Measurements from ENCODE around the gene OR6B1. TPM values are rescaled to one million over a fixed set of nuclear protein-coding genes. Genes with fewer than 3 reads are reported as not detected.
A peak's percentile ranks its signal among the peaks of the same experiment; 100 is the strongest.
"Not testable (repeated sequence)": the region's sequence is repeated elsewhere in the genome, so short reads cannot be mapped to it uniquely, and the experiment has no call there.

OR6B1 gene
- total RNA-seq, 2 donors from 2014 or later: not detected

DNA sequence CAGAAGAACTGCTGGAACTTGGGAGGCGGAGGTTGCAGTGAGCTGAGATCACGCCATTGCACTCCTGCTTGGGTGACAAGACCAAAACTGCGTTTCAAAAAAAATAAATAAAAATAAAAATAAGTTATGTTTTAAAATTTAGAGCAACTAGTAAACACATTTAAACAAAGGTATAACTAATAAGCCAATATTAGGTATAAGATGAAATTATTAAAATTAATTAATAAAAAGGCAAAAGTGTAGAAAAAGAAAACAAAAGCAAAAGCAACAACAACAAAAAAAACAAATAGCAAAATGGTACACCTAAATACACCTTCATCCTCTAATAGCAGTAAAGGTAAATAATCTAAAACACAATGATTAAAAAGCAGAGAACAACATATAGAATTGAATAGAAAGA, 6.2 kb upstream of the OR6B1 start:
- intact Hi-C loops (cut with DNase I): no loop called here
- no peak for ATAC-seq

DNA sequence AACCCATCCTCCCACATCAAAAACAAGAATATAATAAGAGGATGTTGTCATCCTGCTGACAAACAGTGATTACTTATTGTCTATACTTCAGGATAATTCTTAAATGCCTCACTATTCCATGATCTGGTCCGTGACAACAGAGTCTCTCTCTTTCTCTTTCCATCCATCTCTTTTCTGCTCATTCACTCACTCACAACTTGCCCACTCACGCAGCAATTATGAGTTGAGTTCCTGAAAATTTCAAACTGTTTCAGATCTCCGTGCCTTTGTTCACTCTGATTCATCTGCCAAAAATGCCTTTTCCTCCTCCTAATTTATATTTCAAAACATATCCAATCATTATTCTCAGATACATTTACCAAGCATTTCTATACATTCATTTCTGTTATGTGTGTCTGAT, 1.4 kb downstream of the OR6B1 start:
- no peak for DNase-seq
- intact Hi-C loops (cut with DNase I): no loop called here
- ATAC-seq: no peak

More for the DNA sequence above, 6.2 kb upstream of the OR6B1 start:
- no peak for DNase-seq

DNA sequence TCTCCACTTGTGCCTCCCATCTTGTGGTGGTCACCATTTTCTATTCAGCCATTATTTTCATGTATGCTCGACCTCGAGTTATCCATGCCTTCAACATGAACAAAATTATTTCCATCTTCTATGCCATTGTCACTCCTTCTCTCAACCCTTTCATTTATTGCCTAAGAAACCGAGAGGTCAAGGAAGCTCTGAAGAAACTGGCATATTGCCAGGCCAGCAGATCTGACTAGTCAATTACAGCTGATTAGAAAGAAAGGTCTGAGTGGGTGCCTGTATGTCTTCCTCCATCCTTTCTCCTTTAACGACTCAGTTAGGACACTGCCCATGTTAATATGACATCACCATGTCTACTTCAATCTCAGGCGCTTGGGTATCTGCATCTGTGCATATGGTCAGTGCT, 4.6 kb downstream of the OR6B1 start:
- DNase-seq: no peak
- intact Hi-C loops (cut with DNase I): no loop called here
- no peak for ATAC-seq

DNA sequence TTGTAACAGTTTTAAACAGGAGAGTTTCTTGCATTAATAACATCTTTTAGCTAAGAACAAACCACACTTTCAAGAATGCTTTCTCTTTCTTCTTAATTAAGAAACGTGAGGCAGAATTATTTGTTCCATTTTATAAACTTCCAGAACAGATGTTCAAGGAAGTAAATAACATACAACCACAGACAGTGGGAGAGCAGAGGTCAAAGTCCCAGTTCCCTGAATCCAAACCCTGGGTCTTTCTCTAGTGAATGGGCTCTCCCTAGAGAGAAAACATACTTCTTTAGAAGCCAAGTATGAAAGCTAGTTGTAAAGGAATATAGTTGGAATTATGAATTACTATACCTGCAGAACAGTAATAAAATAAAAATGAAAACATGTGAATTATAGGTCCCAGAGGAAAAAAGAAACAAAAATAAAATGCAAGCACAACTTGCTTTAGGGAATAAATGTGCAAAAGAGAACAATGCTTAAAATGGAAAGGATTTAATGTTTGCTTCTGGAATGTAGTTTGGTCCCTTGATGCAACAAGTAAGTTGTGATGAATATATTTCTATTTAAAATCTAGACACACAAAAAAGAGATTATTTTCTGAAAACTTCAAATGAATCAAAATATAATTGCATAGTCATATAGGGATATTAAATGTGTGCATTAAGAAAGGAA, 6.0 kb downstream of the OR6B1 start:
- no peak for DNase-seq
- intact Hi-C loops (cut with DNase I): no loop called here
- ATAC-seq: no peak

DNA sequence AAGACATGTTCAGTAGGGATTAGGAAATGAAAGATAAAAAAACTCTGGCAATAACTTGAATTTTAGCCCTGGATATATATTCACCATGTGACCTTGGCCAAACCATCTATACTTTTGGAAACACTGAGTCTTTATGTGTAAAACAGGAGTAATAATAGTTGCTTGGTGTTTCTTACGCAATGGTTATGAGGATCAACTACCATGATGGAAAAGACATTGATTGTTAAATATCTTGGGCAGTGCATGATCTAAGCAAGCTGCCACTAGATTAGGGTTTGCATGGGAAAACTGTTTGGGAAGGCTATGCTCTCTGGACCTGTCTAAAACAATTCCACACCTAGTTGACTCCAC, 6.5 kb downstream of the OR6B1 start:
- no peak for ATAC-seq
- DNase-seq: no peak
- intact Hi-C loops (cut with DNase I): no loop called here

DNA sequence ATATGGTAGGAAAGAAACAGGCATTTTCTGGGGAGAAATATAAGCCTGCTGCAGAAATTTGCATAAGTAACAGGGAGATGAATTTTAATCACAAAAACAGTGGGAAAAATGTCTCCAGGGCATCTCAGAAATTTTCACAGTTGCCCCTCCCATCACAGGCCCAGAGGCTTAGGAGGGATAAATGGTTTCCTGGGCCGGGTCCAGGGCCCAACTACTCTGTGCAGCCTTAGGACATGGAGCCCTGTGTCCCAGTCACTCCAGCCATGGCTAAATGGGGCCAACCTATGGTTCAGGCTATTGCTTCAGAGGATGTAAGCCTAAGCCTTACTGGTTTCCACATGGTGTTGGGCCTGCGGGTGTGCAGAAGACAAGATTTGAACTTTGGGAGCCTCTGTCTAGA, 9.2 kb downstream of the OR6B1 start:
- intact Hi-C loops (cut with DNase I): no loop called here
- no peak for DNase-seq
- no peak for ATAC-seq

DNA sequence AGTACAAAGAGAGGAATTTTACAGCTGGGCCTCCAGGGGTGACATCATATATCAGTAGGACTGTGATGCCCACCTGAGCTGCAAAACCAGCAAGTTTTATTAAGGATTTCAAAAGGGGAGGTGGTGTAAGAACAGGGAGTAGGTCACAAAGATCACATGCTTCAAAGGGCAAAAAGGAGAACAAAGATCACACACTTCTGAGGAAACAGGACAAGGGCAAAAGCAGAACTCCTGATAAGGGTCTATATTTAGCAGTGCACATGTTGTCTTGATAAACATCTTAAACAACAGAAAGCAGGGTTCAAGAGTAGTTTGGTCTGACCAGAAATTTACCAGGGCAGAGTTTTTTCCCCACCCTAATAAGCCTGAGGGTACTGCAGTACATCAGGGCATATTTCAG, 9.9 kb downstream of the OR6B1 start:
- ATAC-seq; intact Hi-C loops (cut with DNase I): not testable (repeated sequence)

DNA sequence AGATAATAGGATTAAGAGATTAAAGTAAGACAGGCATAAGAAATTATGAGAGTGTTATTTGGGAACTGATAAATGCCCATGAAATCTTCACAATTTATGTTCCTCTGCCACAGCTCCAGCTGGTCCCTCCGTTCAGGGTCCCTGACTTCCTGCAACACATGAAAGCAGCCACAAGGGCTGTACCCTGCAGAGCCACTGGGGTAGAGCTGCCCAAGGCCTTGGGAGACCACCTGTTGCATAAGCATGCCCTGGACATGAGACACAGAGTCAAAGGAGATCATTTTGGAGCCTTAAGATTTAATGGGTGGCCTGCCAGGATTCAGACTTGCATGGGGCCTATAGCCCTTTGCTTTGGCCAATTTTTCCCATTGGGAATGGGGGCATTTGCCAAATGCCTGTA, 10.7 kb downstream of the OR6B1 start:
- ATAC-seq; intact Hi-C loops (cut with DNase I); DNase-seq: not testable (repeated sequence)

More for the DNA sequence above, 9.9 kb downstream of the OR6B1 start:
- not testable (repeated sequence) for DNase-seq

DNA sequence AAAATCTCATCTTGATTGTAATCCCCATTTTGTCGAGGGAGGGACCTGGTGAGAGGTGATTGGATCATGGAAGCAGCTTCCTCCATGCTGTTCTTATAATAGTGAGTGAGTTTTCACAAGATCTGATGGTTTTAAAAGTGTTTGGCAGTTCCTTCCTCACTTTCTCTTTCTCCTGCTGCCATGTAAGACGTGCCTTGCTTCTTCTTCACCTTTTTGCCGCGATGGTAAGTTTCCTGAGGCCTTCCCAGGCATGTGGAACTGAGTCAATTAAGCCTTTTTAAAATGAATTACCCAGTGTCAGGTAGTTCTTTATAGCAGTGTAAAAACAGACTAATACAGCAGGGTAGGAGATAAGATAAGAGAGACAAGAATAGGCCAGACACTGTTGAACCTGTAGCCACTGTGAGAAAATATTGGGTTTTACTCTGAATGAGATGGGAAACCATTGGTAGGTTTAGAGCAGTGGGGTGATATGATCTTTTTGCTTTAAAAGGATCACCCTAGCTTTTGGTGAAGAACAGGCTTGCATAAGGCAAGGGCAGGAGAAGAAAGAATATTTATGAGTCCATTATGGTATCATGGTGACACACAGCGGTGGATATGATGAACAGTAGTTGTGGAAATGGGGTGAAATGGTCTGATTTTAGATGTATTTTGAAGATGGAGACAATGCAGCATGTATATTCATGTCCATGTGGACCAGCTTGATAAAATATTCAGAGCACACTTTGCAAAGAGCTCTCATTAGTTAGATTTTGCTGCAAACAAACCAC, 11.5 kb downstream of the OR6B1 start:
- ATAC-seq (no peak), DNase-seq (no peak)
- intact Hi-C loops (cut with DNase I): no loop called here

DNA sequence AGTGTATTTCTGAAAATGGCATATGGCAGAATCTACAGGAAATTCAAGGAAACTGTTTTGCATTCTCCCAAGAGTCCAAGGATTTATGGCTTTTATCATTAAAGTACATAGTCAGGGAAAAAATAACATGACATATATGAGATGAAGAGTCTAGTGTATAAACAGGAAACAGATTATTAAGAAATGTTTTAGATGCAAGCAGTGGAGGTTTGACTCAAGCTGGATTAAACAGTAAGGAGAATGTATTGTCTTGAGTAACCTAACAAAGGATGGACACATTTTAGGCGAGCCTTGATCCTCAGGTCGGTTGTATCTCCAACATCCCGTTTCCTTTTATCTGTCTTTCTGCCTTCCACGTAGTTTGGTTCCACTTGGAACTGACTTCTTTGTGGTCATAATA, 17.9 kb downstream of the OR6B1 start:
- intact Hi-C loops (cut with DNase I): no loop called here
- ATAC-seq (no peak), DNase-seq (no peak)

DNA sequence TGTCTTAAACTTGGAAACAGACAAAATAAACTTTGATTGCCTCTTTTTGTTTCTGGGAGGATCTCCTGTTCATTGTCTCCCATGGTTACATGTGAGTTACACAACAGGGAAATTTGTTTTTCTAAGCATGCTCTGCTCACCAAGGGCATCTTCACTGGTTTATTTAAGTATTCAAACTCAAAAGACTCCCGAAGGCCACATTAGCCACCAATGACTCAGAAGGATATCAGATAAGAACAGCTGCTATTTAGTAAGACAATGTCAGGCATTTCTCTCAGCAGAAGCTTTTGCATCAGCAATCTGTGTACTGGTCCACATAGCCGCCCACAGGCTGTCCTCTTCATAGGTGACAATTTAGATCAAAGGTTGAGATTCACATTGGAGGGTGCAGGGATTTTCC, 19.3 kb downstream of the OR6B1 start:
- intact Hi-C loops (cut with DNase I): no loop called here
- peak; percentile 57 to 91 for ATAC-seq
- DNase-seq: no peak

DNA sequence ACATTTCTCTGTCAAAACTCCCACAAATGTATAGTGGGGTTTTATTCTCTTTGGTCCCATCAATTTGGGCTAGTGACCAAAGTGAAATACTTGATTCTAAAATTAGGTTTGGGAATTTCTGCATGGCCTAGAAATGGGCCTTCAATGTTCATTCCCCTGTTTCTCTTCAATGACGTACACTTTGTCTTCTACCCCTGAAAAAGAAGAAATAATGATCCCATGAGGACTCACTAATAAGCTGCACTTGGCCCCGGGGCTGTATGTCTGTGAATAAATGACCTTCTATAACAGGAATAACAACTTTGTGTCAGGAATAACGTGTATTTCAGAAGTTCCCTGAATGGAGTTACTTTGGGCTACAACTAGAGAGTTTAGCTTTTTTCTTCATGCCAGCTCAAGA, 20.2 kb downstream of the OR6B1 start:
- no peak for DNase-seq
- intact Hi-C loops (cut with DNase I): no loop called here
- peak; percentile 25 to 41 for ATAC-seq

DNA sequence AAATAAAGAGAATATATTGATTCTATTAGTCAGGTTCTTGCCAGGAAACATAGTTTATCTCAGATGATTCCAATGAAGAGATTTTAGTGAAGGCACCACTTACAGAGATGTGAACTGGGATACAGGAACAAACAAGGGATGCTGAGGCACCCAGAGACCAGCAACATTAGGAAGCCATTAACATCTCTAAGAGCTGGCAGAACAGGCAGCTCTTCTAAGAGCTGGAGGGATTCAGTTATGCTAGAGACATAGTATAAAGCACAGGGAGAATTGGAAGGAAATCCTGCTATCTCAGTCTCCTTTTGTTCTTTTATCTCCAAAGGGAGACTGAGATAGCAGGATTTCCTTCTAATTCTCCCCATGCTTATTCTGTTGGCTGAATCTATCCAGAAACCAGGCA, 22.0 kb downstream of the OR6B1 start:
- DNase-seq (no peak), ATAC-seq (no peak)
- intact Hi-C loops (cut with DNase I): no loop called here

DNA sequence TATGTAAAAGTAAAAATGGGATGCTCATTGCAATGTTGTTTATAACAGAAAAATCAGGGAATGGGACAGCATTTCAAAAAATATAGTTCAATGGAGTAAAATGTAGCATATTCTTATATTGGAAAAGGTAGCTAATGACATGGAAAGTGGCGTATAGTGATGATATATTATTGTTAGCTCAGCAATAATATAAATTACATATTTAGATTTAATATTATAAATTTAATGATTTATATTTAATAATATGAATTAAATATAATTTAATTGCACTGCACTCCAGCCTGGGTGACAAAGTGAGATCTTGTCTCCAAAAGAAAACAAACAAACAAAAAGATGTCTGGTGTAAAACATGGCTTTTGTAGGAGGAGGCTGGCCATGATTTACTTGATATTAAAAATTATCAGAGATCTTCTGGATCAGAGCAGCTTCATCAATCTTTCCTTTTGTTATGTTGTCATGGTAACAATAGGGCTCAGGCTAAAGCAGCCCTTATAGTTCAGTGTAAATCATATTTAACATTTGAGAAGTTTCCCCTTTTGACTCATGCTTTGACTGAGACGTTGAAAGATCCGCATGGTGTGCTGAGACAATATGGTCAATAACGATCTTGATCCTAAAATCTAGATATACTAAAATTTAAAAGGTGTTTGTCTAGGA, 23.2 kb downstream of the OR6B1 start:
- intact Hi-C loops (cut with DNase I): no loop called here
- ATAC-seq (no peak), DNase-seq (no peak)

DNA sequence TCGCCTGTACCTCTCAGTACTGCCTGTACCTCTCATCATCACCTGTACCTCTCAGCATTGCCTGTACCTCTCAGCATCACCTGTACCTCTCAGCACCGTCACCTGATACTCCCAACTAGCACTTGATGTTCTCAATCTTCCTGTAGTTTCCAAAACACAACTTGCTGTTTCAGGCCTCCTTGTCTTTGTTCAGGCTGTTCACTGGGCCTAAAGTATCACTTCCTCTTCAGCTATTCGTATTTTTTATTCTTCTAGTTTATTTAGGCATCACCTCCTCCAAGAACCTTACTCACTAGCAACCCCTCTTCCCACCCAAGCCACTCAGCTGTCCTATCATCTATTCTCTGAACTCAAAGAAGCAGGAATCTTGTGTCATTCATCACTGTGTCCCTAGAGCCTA, 24.1 kb downstream of the OR6B1 start:
- intact Hi-C loops (cut with DNase I): no loop called here
- ATAC-seq: no peak

DNA sequence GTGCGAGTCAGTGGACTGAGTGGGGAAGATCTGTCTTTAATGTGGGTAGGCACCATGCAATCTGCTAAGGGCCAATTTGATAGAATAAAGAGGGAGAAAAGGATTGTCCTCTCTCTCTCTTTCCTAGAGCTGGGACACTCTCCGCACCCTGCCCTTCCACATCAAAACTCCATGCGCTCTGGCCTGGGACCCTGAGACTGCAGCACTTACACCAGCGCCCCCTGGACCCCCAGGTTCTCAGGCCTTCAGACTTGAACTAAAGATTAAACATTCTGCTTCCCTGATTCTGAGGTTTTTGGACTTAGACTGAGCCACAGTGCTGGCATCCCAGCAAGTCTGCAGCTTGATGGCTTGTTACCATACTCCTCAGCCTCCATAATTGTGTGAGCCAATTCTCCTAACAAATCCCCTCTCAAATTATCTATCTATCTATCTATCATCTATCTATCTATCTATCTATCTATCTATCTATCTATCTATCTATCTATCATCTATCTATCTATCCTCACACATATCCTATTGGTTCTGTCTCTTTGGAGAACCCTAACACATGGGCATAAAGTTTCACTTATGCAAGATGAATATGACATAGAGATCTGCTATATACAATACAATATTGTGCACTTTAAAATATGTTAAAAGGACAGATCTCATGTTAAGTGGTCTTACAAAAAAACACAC, 26.2 kb downstream of the OR6B1 start:
- intact Hi-C loops (cut with DNase I): no loop called here
- no peak for ATAC-seq
- no peak for DNase-seq

More for the DNA sequence above, 24.1 kb downstream of the OR6B1 start:
- no peak for DNase-seq

DNA sequence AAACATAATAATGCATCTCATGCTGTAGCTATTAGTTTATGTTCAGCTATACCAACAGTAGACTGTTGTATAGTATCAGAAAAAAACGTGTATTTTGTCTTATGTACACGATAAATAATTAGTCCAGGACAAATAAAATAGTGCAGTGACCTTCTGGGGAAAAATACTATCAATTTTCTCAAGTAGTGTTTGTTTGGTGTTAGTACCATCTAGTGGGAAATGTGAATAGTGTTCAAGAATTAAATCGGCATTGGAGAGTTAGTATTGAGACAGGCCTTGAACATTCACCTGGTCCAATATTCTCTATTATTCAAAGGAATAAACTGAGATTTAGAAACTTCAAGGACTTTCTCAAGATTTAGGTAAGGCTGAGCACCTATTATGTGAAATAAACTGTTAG, 26.9 kb downstream of the OR6B1 start:
- intact Hi-C loops (cut with DNase I): no loop called here
- DNase-seq (no peak), ATAC-seq (peak; percentile 47 to 54)

DNA sequence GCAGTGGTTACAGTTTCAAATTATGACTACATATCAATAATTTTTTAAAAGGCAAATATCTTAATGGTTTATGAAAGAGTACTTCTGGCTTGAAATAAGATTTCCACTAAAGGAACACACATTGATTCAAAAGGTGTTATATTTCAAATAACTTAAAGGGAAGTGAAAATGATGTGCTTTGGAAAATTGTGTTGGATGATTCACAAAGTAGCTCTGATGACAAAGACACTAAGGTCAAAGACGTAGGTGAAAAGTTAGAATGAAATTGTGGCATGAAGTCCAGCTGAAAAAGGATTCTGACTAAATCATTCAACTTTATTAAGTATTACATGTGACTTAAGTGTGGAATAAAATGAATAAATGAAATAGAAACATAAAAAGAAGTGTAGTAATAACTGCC, 27.9 kb downstream of the OR6B1 start:
- no peak for DNase-seq
- intact Hi-C loops (cut with DNase I): no loop called here
- ATAC-seq: no peak

DNA sequence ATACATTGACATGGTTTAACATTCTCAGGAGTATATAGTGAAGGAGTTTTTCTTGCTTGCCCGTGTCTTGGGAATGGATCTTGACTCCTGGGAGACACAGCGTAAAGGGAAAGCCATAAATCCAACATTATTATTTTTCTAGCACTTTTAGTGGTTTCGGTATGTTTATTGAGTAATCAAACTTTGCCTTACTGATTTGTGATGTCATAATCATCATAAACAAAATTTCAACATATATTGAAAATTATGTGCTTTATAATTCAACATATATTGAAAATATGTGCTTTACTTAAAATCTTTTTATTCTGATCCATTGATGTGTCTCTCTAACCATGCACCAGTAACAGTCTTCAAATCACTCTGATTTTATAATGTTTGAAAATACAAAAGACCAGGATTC, 28.4 kb downstream of the OR6B1 start:
- intact Hi-C loops (cut with DNase I): no loop called here
- ATAC-seq: no peak
- DNase-seq: no peak

DNA sequence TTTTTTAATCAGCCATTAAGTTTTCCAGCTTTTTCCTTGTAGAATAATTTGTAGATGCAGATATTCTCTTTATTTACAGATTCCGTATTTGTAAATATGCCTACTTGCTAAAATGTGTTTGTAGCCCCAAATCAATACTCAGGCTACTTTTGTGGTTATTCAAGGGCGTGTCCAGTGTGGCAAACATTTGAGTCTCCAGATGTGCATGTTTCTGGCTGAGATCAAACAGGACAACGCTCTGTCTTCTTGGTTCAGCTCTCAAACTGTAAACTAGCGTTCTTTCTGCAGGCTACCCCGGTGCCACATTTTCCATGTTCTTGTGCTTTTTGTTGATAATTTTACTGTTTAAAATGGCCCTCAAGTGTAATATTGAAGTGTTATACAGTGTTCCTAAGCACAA, 32.4 kb downstream of the OR6B1 start:
- DNase-seq: no peak
- intact Hi-C loops (cut with DNase I): no loop called here

More for the DNA sequence above, 32.4 kb downstream of the OR6B1 start:
- ATAC-seq: no peak

Measured in left cardiac atrium (tissue), 4 donors.